Activated naive CD4-positive, alpha-beta T cell treated with anti-CD3 and anti-CD28 coated beads, Interleukin-2, amount 10 ng/mL, durations not matched to agents 7 days and 5 days (primary cell): ENCODE data around the gene EMILIN3.

Source experiments
- CTCF ChIA-PET: fragments of 350-600 bp; sonication (Branson Sonifier 250); formaldehyde crosslinking; loops from one replicate; lab custom pipeline; 2021; ENCODE audit warnings: antibody characterized with exemption; lab: Charles Lee
- DNase-seq: peaks from one replicate; pipeline ENCODE4 v3.0.0-alpha.2; 2020
- H3K27ac Mint-ChIP-seq: one replicate; pipeline ENCODE4 v1.8.0; 2021; ENCODE audit warnings: mild to moderate bottlenecking, moderate library complexity, mixed read lengths
- H3K27me3 Mint-ChIP-seq: one replicate; pipeline ENCODE4 v1.8.0; 2021; ENCODE audit warnings: mild to moderate bottlenecking, mixed read lengths
- H3K36me3 Mint-ChIP-seq: one replicate; pipeline ENCODE4 v1.8.0; 2021; ENCODE audit warnings: mixed read lengths
- H3K4me1 Mint-ChIP-seq: one replicate; pipeline ENCODE4 v1.8.0; 2021; ENCODE audit warnings: mixed read lengths
- H3K4me3 Mint-ChIP-seq: one replicate; pipeline ENCODE4 v1.8.0; 2021; ENCODE audit warnings: mild to moderate bottlenecking, moderate library complexity, mixed read lengths
- H3K9me3 Mint-ChIP-seq: one replicate; pipeline ENCODE4 v1.8.0; 2021; ENCODE audit warnings: mixed read lengths

The EMILIN3 gene

GRCh38 chr20:41366546-41367392, at the start of gene EMILIN3:
TSS of gene EMILIN3 (minus strand) at chr20:41366818. CDS start at chr20:41366634, 184 bp downstream.
- Mint-ChIP-seq H3K36me3 (no peaks in the 10 kb centered on the region), H3K4me3 (peak within 1 kb of the TSS; percentile 38), H3K27me3 (peaks cover 60% of the 10 kb centered on the region), H3K27ac (no peak within 1 kb of the TSS), H3K9me3 (peaks cover 5% of the 10 kb centered on the region), H3K4me1 (peaks cover 5% of the 10 kb centered on the region)
- CTCF ChIA-PET: no interaction called here
- DNase-seq: no peak

GRCh38 chr20:41415191-41415590, 48.6 kb upstream of the EMILIN3 start:
- CTCF ChIA-PET: no interaction called here
- no peak overlapping the region for H3K27ac Mint-ChIP-seq
- no peaks in the 10 kb centered on the region for H3K9me3 Mint-ChIP-seq
- DNase-seq: no peak
- no peak overlapping the region for H3K4me3 Mint-ChIP-seq
- peaks cover 6% of the 10 kb centered on the region for H3K4me1 Mint-ChIP-seq
- H3K27me3 Mint-ChIP-seq: no peaks in the 10 kb centered on the region
- peaks cover 53% of the 10 kb centered on the region for H3K36me3 Mint-ChIP-seq

- Mint-ChIP-seq H3K4me1 (peaks cover 18% of the 10 kb centered on the region), H3K27ac (no peak overlapping the region), H3K27me3 (no peaks in the 10 kb centered on the region), H3K36me3 (peaks cover 48% of the 10 kb centered on the region), H3K4me3 (no peak overlapping the region), H3K9me3 (no peaks in the 10 kb centered on the region)
- no peak for DNase-seq
- CTCF ChIA-PET: interaction anchor here (1.3 kb wide), 1 partner anchor 8 kb away, joined by 3 read pairs; no protein-coding TSS in a partner anchor
Observed at GRCh38 chr20:41413169-41413568, 46.6 kb upstream of the EMILIN3 start.

GRCh38 chr20:41412324-41413120, 45.9 kb upstream of the EMILIN3 start:
- Mint-ChIP-seq H3K27ac (no peak overlapping the region), H3K4me1 (peaks cover 22% of the 10 kb centered on the region), H3K9me3 (no peaks in the 10 kb centered on the region), H3K27me3 (no peaks in the 10 kb centered on the region), H3K4me3 (no peak overlapping the region), H3K36me3 (peaks cover 45% of the 10 kb centered on the region)
- no peak for DNase-seq
- CTCF ChIA-PET: interaction anchor here (1.3 to 1.8 kb wide), 2 partner anchors 9 to 16 kb away, joined by 3 to 8 read pairs; no protein-coding TSS in a partner anchor

GRCh38 chr20:41411391-41411847, 44.8 kb upstream of the EMILIN3 start:
- H3K27ac Mint-ChIP-seq: peak overlapping the region; percentile 29

GRCh38 chr20:41408986-41409385, 42.4 kb upstream of the EMILIN3 start:
- Mint-ChIP-seq H3K9me3 (no peaks in the 10 kb centered on the region), H3K4me3 (no peak overlapping the region), H3K27ac (no peak overlapping the region), H3K4me1 (peaks cover 25% of the 10 kb centered on the region), H3K36me3 (peaks cover 35% of the 10 kb centered on the region), H3K27me3 (no peaks in the 10 kb centered on the region)
- DNase-seq: no peak
- CTCF ChIA-PET: interaction anchor here (1.5 to 1.6 kb wide), 2 partner anchors 10 to 440 kb away, joined by 3 to 5 read pairs; no protein-coding TSS in a partner anchor

More at GRCh38 chr20:41411391-41411847, 44.8 kb upstream of the EMILIN3 start:
- DNase-seq: no peak
- no peaks in the 10 kb centered on the region for H3K9me3 Mint-ChIP-seq
- peaks cover 45% of the 10 kb centered on the region for H3K36me3 Mint-ChIP-seq
- H3K27me3 Mint-ChIP-seq: no peaks in the 10 kb centered on the region
- peaks cover 25% of the 10 kb centered on the region for H3K4me1 Mint-ChIP-seq
- CTCF ChIA-PET: interaction anchor here (1.0 to 1.9 kb wide), 6 partner anchors 9 to 275 kb away, joined by 3 to 8 read pairs (median 5); no protein-coding TSS in a partner anchor
- no peak overlapping the region for H3K4me3 Mint-ChIP-seq

GRCh38 chr20:41408156-41408794, 41.7 kb upstream of the EMILIN3 start:
- H3K9me3 Mint-ChIP-seq: no peaks in the 10 kb centered on the region
- H3K36me3 Mint-ChIP-seq: peaks cover 32% of the 10 kb centered on the region
- CTCF ChIA-PET: interaction anchor here (1.1 to 1.6 kb wide), 3 partner anchors 10 to 439 kb away, joined by 3 to 5 read pairs (median 3); no protein-coding TSS in a partner anchor
- H3K4me3 Mint-ChIP-seq: no peak overlapping the region
- peak overlapping the region; percentile 26 for H3K27ac Mint-ChIP-seq
- no peaks in the 10 kb centered on the region for H3K27me3 Mint-ChIP-seq
- peaks cover 22% of the 10 kb centered on the region for H3K4me1 Mint-ChIP-seq
- DNase-seq: peak; percentile 33

GRCh38 chr20:41407607-41408006, 41.0 kb upstream of the EMILIN3 start:
- CTCF ChIA-PET: interaction anchor here (1.1 kb wide), 1 partner anchor 10 kb away, joined by 3 read pairs; no protein-coding TSS in a partner anchor
- Mint-ChIP-seq H3K4me3 (no peak overlapping the region), H3K36me3 (peaks cover 32% of the 10 kb centered on the region), H3K27me3 (no peaks in the 10 kb centered on the region), H3K9me3 (no peaks in the 10 kb centered on the region), H3K4me1 (peaks cover 22% of the 10 kb centered on the region), H3K27ac (no peak overlapping the region)
- no peak for DNase-seq

GRCh38 chr20:41406896-41407444, 40.4 kb upstream of the EMILIN3 start:
- no peaks in the 10 kb centered on the region for H3K27me3 Mint-ChIP-seq
- no peak overlapping the region for H3K27ac Mint-ChIP-seq
- peaks cover 22% of the 10 kb centered on the region for H3K4me1 Mint-ChIP-seq
- CTCF ChIA-PET: interaction anchor here (1.1 kb wide), 1 partner anchor 9 kb away, joined by 3 read pairs; no protein-coding TSS in a partner anchor
- H3K9me3 Mint-ChIP-seq: no peaks in the 10 kb centered on the region
- no peak for DNase-seq
- no peak overlapping the region for H3K4me3 Mint-ChIP-seq
- peaks cover 30% of the 10 kb centered on the region for H3K36me3 Mint-ChIP-seq

GRCh38 chr20:41406353-41406752, 39.7 kb upstream of the EMILIN3 start:
- H3K36me3 Mint-ChIP-seq: peaks cover 28% of the 10 kb centered on the region
- CTCF ChIA-PET: no interaction called here
- no peak for DNase-seq
- no peaks in the 10 kb centered on the region for H3K9me3 Mint-ChIP-seq
- no peak overlapping the region for H3K4me3 Mint-ChIP-seq
- H3K27me3 Mint-ChIP-seq: no peaks in the 10 kb centered on the region
- peaks cover 22% of the 10 kb centered on the region for H3K4me1 Mint-ChIP-seq
- no peak overlapping the region for H3K27ac Mint-ChIP-seq

GRCh38 chr20:41405436-41405835, 38.8 kb upstream of the EMILIN3 start:
- H3K36me3 Mint-ChIP-seq: peaks cover 23% of the 10 kb centered on the region
- peaks cover 22% of the 10 kb centered on the region for H3K4me1 Mint-ChIP-seq
- H3K27ac Mint-ChIP-seq: no peak overlapping the region
- no peak overlapping the region for H3K4me3 Mint-ChIP-seq
- no peaks in the 10 kb centered on the region for H3K9me3 Mint-ChIP-seq
- no peaks in the 10 kb centered on the region for H3K27me3 Mint-ChIP-seq
- no peak for DNase-seq
- CTCF ChIA-PET: no interaction called here

GRCh38 chr20:41403604-41404003, 37.0 kb upstream of the EMILIN3 start:
- CTCF ChIA-PET: no interaction called here
- peaks cover 12% of the 10 kb centered on the region for H3K4me1 Mint-ChIP-seq

GRCh38 chr20:41398408-41398807, 31.8 kb upstream of the EMILIN3 start:
- Mint-ChIP-seq H3K9me3 (no peaks in the 10 kb centered on the region), H3K36me3 (peaks cover 3% of the 10 kb centered on the region), H3K27me3 (no peaks in the 10 kb centered on the region), H3K27ac (no peak overlapping the region), H3K4me1 (no peaks in the 10 kb centered on the region), H3K4me3 (no peak overlapping the region)
- CTCF ChIA-PET: interaction anchor here (0.9 kb wide), 2 partner anchors 9 to 295 kb away, joined by 3 read pairs; no protein-coding TSS in a partner anchor
- no peak for DNase-seq

More at GRCh38 chr20:41403604-41404003, 37.0 kb upstream of the EMILIN3 start:
- peaks cover 14% of the 10 kb centered on the region for H3K36me3 Mint-ChIP-seq
- no peak overlapping the region for H3K27ac Mint-ChIP-seq
- no peaks in the 10 kb centered on the region for H3K27me3 Mint-ChIP-seq
- no peaks in the 10 kb centered on the region for H3K9me3 Mint-ChIP-seq
- H3K4me3 Mint-ChIP-seq: no peak overlapping the region
- no peak for DNase-seq
